Activated T-helper 2 cell treated with anti-CD3 and anti-CD28 coated beads, Interferon-gamma antibody, Interleukin-2, Interleukin-4, amounts not matched to agents 10 μg/mL and 5 μg/mL and 100 μg/mL, durations not matched to agents 14 hours and 24 hours and 36 hours (primary cell): ENCODE data around the gene SIRPD. TPM values are rescaled to one million over a fixed set of nuclear protein-coding genes. Genes with fewer than 3 reads are reported as not detected.
A peak's percentile ranks its signal among the peaks of the same experiment; 100 is the strongest.
"Not testable (repeated sequence)": the region's sequence is repeated elsewhere in the genome, so short reads cannot be mapped to it uniquely, and the experiment has no call there.

Experiments used
- DNase-seq: peaks from one replicate; pipeline ENCODE4 v3.0.0; 2021; ENCODE audit warnings: low spot score
- H3K27ac Mint-ChIP-seq: one replicate; pipeline ENCODE4 v1.8.0; 2021; ENCODE audit warnings: mixed read lengths
- H3K27me3 Mint-ChIP-seq: one replicate; pipeline ENCODE4 v1.8.0; 2021; ENCODE audit warnings: low read depth, mixed read lengths
- H3K36me3 Mint-ChIP-seq: one replicate; pipeline ENCODE4 v1.8.0; 2021; ENCODE audit warnings: low read depth, mixed read lengths
- H3K4me1 Mint-ChIP-seq: one replicate; pipeline ENCODE4 v1.8.0; 2021; ENCODE audit warnings: low read depth, mixed read lengths
- H3K4me3 Mint-ChIP-seq: one replicate; pipeline ENCODE4 v1.8.0; 2021; ENCODE audit warnings: low read depth, mild to moderate bottlenecking, moderate library complexity, mixed read lengths
- H3K9me3 Mint-ChIP-seq: one replicate; pipeline ENCODE4 v1.8.0; 2021; ENCODE audit warnings: mixed read lengths
- intact Hi-C: fragments of 100-400 bp; cut with micrococcal nuclease; formaldehyde crosslinking; loops from one replicate; pipeline ENCODE4 v1.15.1; 2023
- total RNA-seq: library from RNA; stranded (reverse); gene quantifications from 2 replicates; pipeline ENCODE4 v1.2.3, GENCODE V29; 2022

The SIRPD gene
- total RNA-seq, 1 donor from 2014 or later: 0.37 TPM

DNA sequence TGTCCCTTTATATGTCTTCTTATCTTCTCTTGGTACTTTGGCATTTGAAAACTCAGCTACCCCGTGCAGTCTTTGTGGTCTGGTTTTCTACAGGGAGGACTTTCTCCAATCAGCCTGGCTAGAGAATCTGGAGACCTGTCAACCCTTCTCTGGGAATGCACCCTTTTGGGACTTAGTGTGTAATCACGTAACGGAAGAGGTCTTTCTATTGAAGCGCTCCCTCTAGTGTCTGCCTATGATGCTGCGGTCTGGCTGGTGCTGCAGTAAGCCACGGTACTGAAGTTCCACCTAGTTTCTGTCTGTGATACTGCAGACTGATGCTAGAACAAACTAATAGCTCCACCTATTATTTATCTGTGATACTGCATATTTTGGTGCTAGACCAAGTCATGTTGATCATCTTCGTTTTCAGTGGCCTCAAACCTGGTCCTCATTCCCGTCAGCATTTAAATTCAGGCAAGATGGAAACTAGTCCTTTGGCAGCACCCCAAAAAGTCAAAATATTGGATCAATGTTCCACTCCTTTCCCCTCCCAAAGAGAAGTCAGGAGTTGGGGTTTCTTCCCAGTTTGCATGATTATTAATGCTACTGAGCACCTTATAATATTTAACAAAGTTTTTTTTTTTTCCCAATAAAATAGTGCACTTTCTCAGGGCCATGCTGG is 53.8 kb downstream of the SIRPD start:
- Mint-ChIP-seq H3K9me3 (no peaks in the 10 kb centered on the region), H3K27ac (no peak overlapping the region), H3K4me1 (peaks cover 6% of the 10 kb centered on the region)

GRCh38 chr20:1500496-1500895 is 57.0 kb downstream of the SIRPD start:
- Mint-ChIP-seq H3K4me1 (peaks cover 6% of the 10 kb centered on the region), H3K27me3 (peaks cover 55% of the 10 kb centered on the region), H3K27ac (no peak overlapping the region), H3K36me3 (no peaks in the 10 kb centered on the region), H3K4me3 (no peak overlapping the region), H3K9me3 (no peaks in the 10 kb centered on the region)
- intact Hi-C loops: no loop called here
- DNase-seq: no peak

More for the DNA sequence above, 53.8 kb downstream of the SIRPD start:
- intact Hi-C loops: no loop called here
- H3K36me3 Mint-ChIP-seq: no peaks in the 10 kb centered on the region
- peaks cover 49% of the 10 kb centered on the region for H3K27me3 Mint-ChIP-seq
- DNase-seq: peak; percentile 68
- H3K4me3 Mint-ChIP-seq: no peak overlapping the region

DNA sequence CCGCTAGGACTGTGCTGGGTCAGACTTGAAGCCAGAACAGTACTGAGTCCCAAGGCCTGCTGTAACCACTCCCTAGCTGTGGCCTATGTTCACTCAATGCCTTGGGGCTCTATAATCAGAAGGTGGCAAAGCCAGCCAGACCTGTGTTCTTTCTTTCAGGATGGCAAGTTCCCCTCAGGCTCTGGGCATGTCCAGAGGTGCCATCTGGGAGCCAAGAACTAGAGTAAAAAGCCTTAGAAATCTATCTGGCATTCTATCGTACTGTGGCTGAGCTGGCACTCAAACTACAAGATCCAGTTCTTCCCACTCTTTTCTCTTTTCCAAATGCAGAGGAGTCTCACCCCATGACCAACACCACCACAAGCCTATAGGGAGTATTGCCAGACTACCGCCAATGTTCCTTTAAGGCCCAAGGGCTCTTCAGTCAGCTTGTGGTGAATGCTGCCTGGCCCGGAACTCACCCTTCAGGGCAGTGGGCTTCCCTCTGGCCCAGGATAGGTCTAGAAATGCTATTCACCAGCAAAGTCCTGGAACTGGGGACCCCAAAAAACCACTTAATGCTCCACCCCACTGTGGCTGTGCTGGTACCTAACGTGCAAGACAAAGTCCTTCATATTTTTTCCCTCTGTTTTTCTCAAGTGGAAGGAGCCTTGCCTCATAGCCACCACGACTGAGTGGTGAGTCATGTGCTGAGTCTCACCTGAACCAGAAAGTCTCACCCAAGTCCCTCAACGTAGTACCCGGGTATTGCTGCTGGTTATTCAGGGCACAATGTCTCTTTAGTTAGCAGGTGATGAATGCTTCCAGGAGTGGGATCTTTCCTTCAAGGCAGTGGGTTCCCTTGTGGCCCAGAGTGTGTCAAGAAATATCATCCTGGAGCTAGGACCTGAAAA is 57.7 kb downstream of the SIRPD start:
- no peaks in the 10 kb centered on the region for H3K36me3 Mint-ChIP-seq
- intact Hi-C loops: no loop called here
- no peak overlapping the region for H3K4me3 Mint-ChIP-seq
- no peak for DNase-seq
- H3K4me1 Mint-ChIP-seq: peaks cover 6% of the 10 kb centered on the region
- no peak overlapping the region for H3K27ac Mint-ChIP-seq
- peaks cover 56% of the 10 kb centered on the region for H3K27me3 Mint-ChIP-seq
- no peaks in the 10 kb centered on the region for H3K9me3 Mint-ChIP-seq

DNA sequence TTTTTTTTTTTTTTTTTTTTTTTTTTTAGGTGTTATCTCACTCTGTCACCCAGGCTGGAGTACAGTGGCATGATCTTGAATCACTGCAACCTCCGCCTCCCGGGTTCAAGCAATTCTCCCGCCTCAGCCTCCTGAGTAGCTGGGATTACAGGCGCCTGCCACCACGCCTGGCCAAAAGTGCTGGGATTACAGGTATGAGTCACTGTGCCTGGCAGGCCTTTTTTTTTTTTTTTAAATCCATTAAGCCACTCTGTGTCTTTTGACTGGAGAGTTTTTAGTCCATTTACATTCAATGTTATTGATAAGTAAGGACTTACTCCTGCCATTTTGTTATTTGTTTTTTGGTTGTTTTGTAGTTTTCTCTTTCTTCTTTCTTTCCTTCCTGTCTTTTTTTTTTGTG is 60.1 kb downstream of the SIRPD start:
- H3K9me3 Mint-ChIP-seq, H3K36me3 Mint-ChIP-seq, H3K4me3 Mint-ChIP-seq, H3K27ac Mint-ChIP-seq, intact Hi-C loops, H3K4me1 Mint-ChIP-seq, DNase-seq: not testable (repeated sequence)
- H3K27me3 Mint-ChIP-seq: peaks cover 58% of the 10 kb centered on the region

DNA sequence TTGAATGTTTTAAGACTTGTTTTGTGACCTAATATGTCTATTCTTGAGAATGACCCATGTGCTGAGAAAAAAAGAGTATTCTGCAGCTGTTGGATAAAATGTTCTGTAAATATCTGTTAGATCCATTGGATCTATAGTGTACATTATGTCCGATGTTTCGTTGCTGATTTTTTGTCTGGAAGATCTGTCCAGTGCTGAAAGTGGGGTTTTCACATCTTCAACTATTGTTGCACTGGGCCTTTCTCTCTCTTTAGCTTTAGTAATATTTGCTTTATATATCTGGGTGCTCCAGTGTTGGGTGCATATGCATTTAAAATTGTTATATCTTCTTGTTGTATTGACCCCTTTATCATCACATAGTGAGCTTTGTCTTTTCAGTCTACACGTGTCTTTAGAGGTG is 60.6 kb downstream of the SIRPD start:
- peaks cover 55% of the 10 kb centered on the region for H3K27me3 Mint-ChIP-seq
- no peak for DNase-seq
- H3K27ac Mint-ChIP-seq: no peak overlapping the region
- no peaks in the 10 kb centered on the region for H3K36me3 Mint-ChIP-seq
- intact Hi-C loops: no loop called here
- no peak overlapping the region for H3K4me3 Mint-ChIP-seq
- no peaks in the 10 kb centered on the region for H3K9me3 Mint-ChIP-seq
- peaks cover 4% of the 10 kb centered on the region for H3K4me1 Mint-ChIP-seq

GRCh38 chr20:1494436-1494835 is 63.1 kb downstream of the SIRPD start:
- DNase-seq: no peak
- intact Hi-C loops: no loop called here
- H3K36me3 Mint-ChIP-seq: no peaks in the 10 kb centered on the region
- peaks cover 54% of the 10 kb centered on the region for H3K27me3 Mint-ChIP-seq
- H3K27ac Mint-ChIP-seq: no peak overlapping the region
- no peaks in the 10 kb centered on the region for H3K9me3 Mint-ChIP-seq
- H3K4me3 Mint-ChIP-seq: no peak overlapping the region
- H3K4me1 Mint-ChIP-seq: peaks cover 4% of the 10 kb centered on the region

DNA sequence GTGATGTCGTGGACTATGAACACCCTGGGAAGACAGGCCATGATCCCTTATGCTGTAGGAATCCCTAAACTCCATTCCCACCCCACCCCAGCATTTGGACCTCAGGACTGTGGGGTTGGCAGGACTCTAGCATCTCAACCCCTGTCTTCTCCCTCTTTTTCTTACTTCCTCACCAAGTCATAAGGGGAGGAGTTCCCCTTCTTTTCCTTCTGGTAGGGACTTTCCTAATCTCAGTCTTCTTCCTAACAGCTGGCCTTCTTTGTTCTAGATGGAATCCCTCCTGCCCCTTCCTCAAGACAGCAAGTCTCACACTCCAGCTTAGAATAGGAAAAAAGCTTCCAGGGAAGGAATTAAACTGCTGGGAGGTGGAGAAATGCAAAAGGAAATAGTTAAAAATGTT is 64.0 kb downstream of the SIRPD start:
- no peaks in the 10 kb centered on the region for H3K9me3 Mint-ChIP-seq
- H3K4me1 Mint-ChIP-seq: peaks cover 4% of the 10 kb centered on the region
- intact Hi-C loops: no loop called here
- no peak overlapping the region for H3K4me3 Mint-ChIP-seq
- no peak overlapping the region for H3K27ac Mint-ChIP-seq
- DNase-seq: no peak
- no peaks in the 10 kb centered on the region for H3K36me3 Mint-ChIP-seq
- peaks cover 54% of the 10 kb centered on the region for H3K27me3 Mint-ChIP-seq

DNA sequence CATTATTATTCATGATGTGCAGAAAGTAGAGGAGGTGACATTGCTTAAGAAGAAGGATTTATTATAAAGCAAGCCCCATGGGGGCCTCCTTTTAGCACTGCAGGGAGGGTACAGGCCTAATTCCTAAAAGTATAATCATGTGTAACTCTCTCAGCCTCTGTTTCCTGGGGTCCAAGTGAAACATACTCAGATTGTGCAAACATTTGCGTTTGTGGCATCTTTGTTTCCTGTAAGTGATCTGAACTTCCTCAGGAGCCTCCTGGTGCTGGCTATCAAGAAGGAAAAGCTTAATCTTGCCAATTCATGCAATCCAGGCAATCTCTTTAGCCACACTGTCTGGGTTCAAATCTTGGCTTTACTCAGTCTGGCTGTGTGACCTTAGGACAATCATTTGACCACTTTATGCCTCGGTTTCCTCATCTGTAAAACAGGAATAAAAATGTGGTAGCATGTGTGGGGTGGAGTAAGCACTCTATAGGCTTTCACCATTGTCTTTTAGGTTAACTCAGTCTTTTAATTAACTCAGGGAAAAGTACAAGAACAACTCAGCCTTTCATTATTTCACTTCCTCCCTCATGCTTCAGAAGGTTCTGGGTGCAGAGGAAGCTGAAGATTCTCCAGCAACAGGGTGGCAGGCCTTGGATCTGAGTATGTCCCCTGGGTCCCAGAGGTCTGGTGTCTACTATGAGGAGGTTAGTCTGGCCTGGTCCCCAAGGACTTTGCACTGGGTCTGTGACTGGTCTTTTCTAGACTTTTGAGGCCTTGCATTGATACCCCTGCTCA is 65.5 kb downstream of the SIRPD start:
- Mint-ChIP-seq H3K4me3 (no peak overlapping the region), H3K4me1 (peaks cover 4% of the 10 kb centered on the region), H3K36me3 (no peaks in the 10 kb centered on the region), H3K9me3 (no peaks in the 10 kb centered on the region), H3K27ac (no peak overlapping the region), H3K27me3 (peaks cover 55% of the 10 kb centered on the region)
- intact Hi-C loops: no loop called here
- DNase-seq: no peak

GRCh38 chr20:1491281-1491840 is 66.1 kb downstream of the SIRPD start, which contains the start of gene SIRPB2:
Gene SIRPB2 (minus strand): TSS chr20:1491420. CDS start chr20:1491359, 61 bp downstream.
- Mint-ChIP-seq H3K4me3 (no peak within 1 kb of the TSS), H3K36me3 (no peaks in the 10 kb centered on the region)

GRCh38 chr20:1490643-1491195 is 66.8 kb downstream of the SIRPD start:
- H3K27ac Mint-ChIP-seq: no peak overlapping the region
- H3K9me3 Mint-ChIP-seq: no peaks in the 10 kb centered on the region
- H3K4me1 Mint-ChIP-seq: peaks cover 4% of the 10 kb centered on the region
- H3K4me3 Mint-ChIP-seq: no peak overlapping the region
- peaks cover 51% of the 10 kb centered on the region for H3K27me3 Mint-ChIP-seq
- intact Hi-C loops: no loop called here
- H3K36me3 Mint-ChIP-seq: no peaks in the 10 kb centered on the region
- no peak for DNase-seq

More at GRCh38 chr20:1491281-1491840, 66.1 kb downstream of the SIRPD start, which contains the start of gene SIRPB2:
- intact Hi-C loops: no loop called here
- no peak for DNase-seq
- H3K4me1 Mint-ChIP-seq: peaks cover 4% of the 10 kb centered on the region
- H3K27ac Mint-ChIP-seq: no peak within 1 kb of the TSS
- peaks cover 54% of the 10 kb centered on the region for H3K27me3 Mint-ChIP-seq
- H3K9me3 Mint-ChIP-seq: no peaks in the 10 kb centered on the region

GRCh38 chr20:1489764-1490436 is 67.6 kb downstream of the SIRPD start:
- peaks cover 51% of the 10 kb centered on the region for H3K27me3 Mint-ChIP-seq
- no peaks in the 10 kb centered on the region for H3K9me3 Mint-ChIP-seq
- H3K4me3 Mint-ChIP-seq: no peak overlapping the region
- DNase-seq: no peak
- H3K27ac Mint-ChIP-seq: no peak overlapping the region
- intact Hi-C loops: no loop called here
- peaks cover 4% of the 10 kb centered on the region for H3K4me1 Mint-ChIP-seq
- H3K36me3 Mint-ChIP-seq: no peaks in the 10 kb centered on the region

GRCh38 chr20:1489325-1489724 is 68.2 kb downstream of the SIRPD start:
- Mint-ChIP-seq H3K36me3 (no peaks in the 10 kb centered on the region), H3K27ac (no peak overlapping the region), H3K4me1 (peaks cover 5% of the 10 kb centered on the region), H3K9me3 (no peaks in the 10 kb centered on the region), H3K4me3 (no peak overlapping the region), H3K27me3 (peaks cover 50% of the 10 kb centered on the region)
- intact Hi-C loops: no loop called here
- DNase-seq: no peak
